Esophagus muscularis mucosa (tissue), 4 donors: Measurements from ENCODE around the gene IDH3A. TPM values are rescaled to one million over a fixed set of nuclear protein-coding genes. Genes with fewer than 3 reads are reported as not detected.

ENCODE experiments used
- DNase-seq: peaks from one replicate; pipeline ENCODE4 v3.0.0-alpha.2; 2017; ENCODE audit errors: extremely low spot score
- H3K27ac ChIP-seq, 4 donors: fragments of 200-600 bp; sonication (generic); replicated peaks in 1 of 4; 1 replicate in 3 of 4; 2 replicates in 1 of 4; pipeline ENCODE4 v1.5.1; 2016 to 2019; ENCODE audit warnings: mild to moderate bottlenecking in 1 of 4
- H3K27me3 ChIP-seq, 4 donors: fragments of 200-600 bp; sonication (generic); one replicate each; pipeline versions ENCODE4 v1.5.1 to v1.6.0; 2016 to 2019
- H3K36me3 ChIP-seq, 4 donors: fragments of 200-600 bp; sonication (generic); one replicate each; pipeline ENCODE4 v1.5.1; 2016 to 2019
- H3K4me1 ChIP-seq, 4 donors: fragments of 200-600 bp; sonication (generic); one replicate each; pipeline ENCODE4 v1.5.1; 2016 to 2019
- H3K4me3 ChIP-seq, 4 donors: fragments of 200-600 bp; sonication (generic); 1 replicate in 2 of 4; 2 replicates in 2 of 4; pipeline ENCODE4 v1.5.1; 2016 to 2019; ENCODE audit warnings: mild to moderate bottlenecking in 4 of 4, moderate library complexity in 1 of 4
- H3K9me3 ChIP-seq, 4 donors: fragments of 200-600 bp; sonication (generic); 1 replicate in 3 of 4; 2 replicates in 1 of 4; pipeline ENCODE4 v1.5.1; 2016 to 2019
- CTCF ChIP-seq, 3 experiments: fragments of 200-600 bp in 2 of 3; fragments of 450-650 bp in 1 of 3; sonication (generic) in 2 of 3; IDR thresholded peaks; one replicate each; pipeline ENCODE4 v1.5.1; 2017 to 2019; ENCODE audit warnings: antibody characterized with exemption in 3 of 3, mild to moderate bottlenecking in 2 of 3, moderate library complexity in 1 of 3
- EP300 ChIP-seq: sonication (generic); formaldehyde crosslinking; IDR thresholded peaks from one replicate; pipeline ENCODE4 v1.6.1; 2017; ENCODE audit warnings: antibody characterized with exemption
- POLR2A ChIP-seq: fragments of 450-650 bp; IDR thresholded peaks from one replicate; pipeline ENCODE4 v1.6.1; 2017; ENCODE audit warnings: antibody characterized with exemption, moderate library complexity, mild to moderate bottlenecking, low read depth
- POLR2AphosphoS5 ChIP-seq, 2 donors: sonication (generic); formaldehyde crosslinking; IDR thresholded peaks; one replicate each; pipeline ENCODE4 v1.6.1; 2017; ENCODE audit warnings: antibody characterized with exemption in 2 of 2
- WGBS: methylation state at CpG from one replicate; pipeline ENCODE4 v1.1.5; 2018; 5-methylcytosine and 5-hydroxymethylcytosine counted together
- intact Hi-C: fragments of 100-400 bp; cut with DNase I; formaldehyde crosslinking; loops from one replicate; pipeline ENCODE4 v1.15.1; 2023
- total RNA-seq, 4 donors: library from RNA; depleted of rRNA; stranded (reverse); fragments of >200 nt; gene quantifications; one replicate each; pipeline versions ENCODE4 v1.1.0 to v1.2.1, GENCODE V29; 2016

The IDH3A gene
- total RNA-seq, 4 donors from 2014 or later: 59.4 to 122 (median 78.1) TPM

- intact Hi-C loops: no loop called here
- DNase-seq: no peak
- Histone ChIP-seq H3K36me3 (peaks cover 36 to 72% (median 47%) of the 10 kb centered on the region in 4 donors), H3K4me3 (no peak overlapping the region), H3K27me3 (no peaks in the 10 kb centered on the region), H3K27ac (no peak overlapping the region), H3K4me1 (peaks cover 12 to 16% (median 13%) of the 10 kb centered on the region in 4 donors), H3K9me3 (no peaks in the 10 kb centered on the region)
- 41% methylated on average over 2 of the region's 2 CpGs for WGBS
- TF ChIP-seq POLR2AphosphoS5 (IDR thresholded peaks at IDR 0.05) (no peak), EP300 (no peak), POLR2A (no peak), CTCF (IDR thresholded peaks at IDR 0.05) (no peak)
Observed at GRCh38 chr15:78157203-78157602, 8.0 kb downstream of the IDH3A start.

GRCh38 chr15:78159395-78159794, 10.2 kb downstream of the IDH3A start:
- Histone ChIP-seq H3K9me3 (no peaks in the 10 kb centered on the region), H3K4me1 (peaks cover 9 to 16% (median 13%) of the 10 kb centered on the region in 4 donors), H3K27ac (no peak overlapping the region), H3K4me3 (no peak overlapping the region), H3K27me3 (no peaks in the 10 kb centered on the region), H3K36me3 (peaks cover 52 to 89% (median 66%) of the 10 kb centered on the region in 4 donors)
- no peak for TF ChIP-seq POLR2AphosphoS5 (IDR thresholded peaks at IDR 0.05)
- no peak for TF ChIP-seq POLR2A
- TF ChIP-seq EP300: no peak
- TF ChIP-seq CTCF (IDR thresholded peaks at IDR 0.05): no peak
- WGBS: 92% methylated on average over 3 of the region's 3 CpGs
- DNase-seq: no peak
- intact Hi-C loops: no loop called here

- DNase-seq: no peak
- H3K9me3 ChIP-seq: no peaks in the 10 kb centered on the region
- no peaks in the 10 kb centered on the region for H3K27me3 ChIP-seq
- TF ChIP-seq POLR2A (no peak), EP300 (no peak), CTCF (IDR thresholded peaks at IDR 0.05) (no peak), POLR2AphosphoS5 (IDR thresholded peaks at IDR 0.05) (no peak)
- no peak overlapping the region for H3K4me3 ChIP-seq
- H3K27ac ChIP-seq: no peak overlapping the region
- intact Hi-C loops: no loop called here
- no peaks in the 10 kb centered on the region for H3K4me1 ChIP-seq
- 95% methylated on average over 13 of the region's 13 CpGs for WGBS
- peaks cover 79 to 100% (median 92%) of the 10 kb centered on the region in 4 donors for H3K36me3 ChIP-seq
Observed at GRCh38 chr15:78162038-78162437, 12.9 kb downstream of the IDH3A start.

GRCh38 chr15:78164010-78164409, 14.8 kb downstream of the IDH3A start:
- WGBS: 93% methylated on average over 2 of the region's 2 CpGs
- H3K4me1 ChIP-seq: no peaks in the 10 kb centered on the region
- DNase-seq: no peak
- TF ChIP-seq CTCF (IDR thresholded peaks at IDR 0.05) (no peak), POLR2A (no peak), POLR2AphosphoS5 (IDR thresholded peaks at IDR 0.05) (no peak), EP300 (no peak)
- H3K4me3 ChIP-seq: no peak overlapping the region
- no peak overlapping the region for H3K27ac ChIP-seq
- intact Hi-C loops: no loop called here
- peaks cover 87 to 100% (median 97%) of the 10 kb centered on the region in 4 donors for H3K36me3 ChIP-seq
- no peaks in the 10 kb centered on the region for H3K27me3 ChIP-seq
- no peaks in the 10 kb centered on the region for H3K9me3 ChIP-seq

- TF ChIP-seq CTCF (IDR thresholded peaks at IDR 0.05): no peak
- no peak for TF ChIP-seq EP300
- TF ChIP-seq POLR2A: no peak
- no peak for TF ChIP-seq POLR2AphosphoS5 (IDR thresholded peaks at IDR 0.05)
- DNase-seq: no peak
- Histone ChIP-seq H3K36me3 (peaks cover 78 to 100% (median 96%) of the 10 kb centered on the region in 4 donors), H3K4me3 (no peak overlapping the region), H3K27me3 (no peaks in the 10 kb centered on the region), H3K4me1 (peaks cover 0 to 4% (median 0%) of the 10 kb centered on the region in 4 donors), H3K27ac (no peak overlapping the region), H3K9me3 (no peaks in the 10 kb centered on the region)
- intact Hi-C loops: no loop called here
- WGBS: 91% methylated on average over 10 of the region's 10 CpGs
Observed at GRCh38 chr15:78167227-78167888, 18.2 kb downstream of the IDH3A start.
